GM19468 (cell line): ENCODE data around the gene CYB561D1.

Source experiments
- ATAC-seq: cut with Tn5 transposase; IDR thresholded peaks from one replicate; pipeline ENCODE4 v1.9.1; 2021; ENCODE audit warnings: mild to moderate bottlenecking, moderate library complexity, moderate number of reproducible peaks; ENCODE audit not compliant: unreplicated experiment; ENCODE audit errors: extremely low read depth

The CYB561D1 gene

DNA sequence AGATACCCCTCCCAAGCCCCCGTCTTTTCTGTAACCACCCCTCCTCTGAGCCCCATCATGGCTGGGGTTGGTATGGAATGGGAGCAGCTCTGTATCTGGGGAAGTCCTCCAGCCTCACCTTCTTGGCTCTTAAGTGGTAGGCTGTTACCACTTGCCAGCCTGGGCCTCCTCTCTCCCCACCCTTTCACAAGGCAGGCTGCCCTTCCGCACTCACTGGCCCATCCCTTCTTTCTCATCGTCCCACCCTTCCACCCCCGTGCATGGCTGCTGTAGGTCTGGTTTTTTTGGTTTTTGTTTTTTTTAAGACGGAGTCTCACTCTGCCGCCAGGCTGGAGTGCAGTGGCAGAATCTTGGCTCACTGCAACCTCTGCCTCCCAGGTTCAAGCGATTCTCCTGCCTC is 5.2 kb downstream of the CYB561D1 start:
- no peak for ATAC-seq

DNA sequence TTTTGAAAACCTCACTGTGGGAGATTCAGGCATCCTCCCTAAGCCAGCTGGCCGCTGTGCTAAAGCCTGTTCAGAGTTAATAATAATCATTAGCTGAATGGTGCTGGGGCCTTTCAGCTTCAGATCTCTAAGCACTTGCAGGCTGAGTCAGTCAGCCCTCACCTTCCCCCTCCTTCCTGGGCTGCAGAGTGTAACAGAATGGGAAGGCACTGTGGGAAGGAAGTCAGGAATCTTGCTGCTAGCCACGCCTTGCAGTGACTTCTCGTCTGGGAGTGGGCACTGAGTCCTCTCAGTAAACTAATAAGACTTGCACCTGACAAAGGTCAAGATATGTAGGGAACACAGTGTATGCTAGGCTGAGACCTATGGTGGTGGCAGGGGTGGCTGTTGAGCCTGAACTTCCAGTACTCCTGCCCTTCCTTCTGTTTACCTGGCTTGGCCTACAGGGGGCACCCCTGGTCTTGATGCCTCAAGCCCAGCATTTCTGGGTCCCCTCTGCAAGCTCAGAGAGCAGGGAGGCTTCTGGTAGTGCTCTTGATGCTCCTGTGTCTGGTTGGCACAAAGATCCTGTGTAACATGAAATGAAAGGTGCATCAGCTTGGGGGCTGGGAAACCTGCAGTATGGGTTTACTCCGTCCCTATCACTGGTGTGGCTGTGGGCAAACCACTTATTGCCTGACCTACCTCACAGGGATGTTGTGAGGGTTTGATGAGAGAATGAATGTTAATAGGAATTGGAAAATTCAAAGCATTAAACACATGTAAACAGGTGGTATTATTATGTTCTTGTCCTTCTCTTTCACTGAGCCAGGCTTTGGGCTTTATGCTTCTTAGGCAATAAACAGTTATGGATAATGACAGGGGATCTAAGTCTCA is 6.0 kb downstream of the CYB561D1 start:
- no peak for ATAC-seq

DNA sequence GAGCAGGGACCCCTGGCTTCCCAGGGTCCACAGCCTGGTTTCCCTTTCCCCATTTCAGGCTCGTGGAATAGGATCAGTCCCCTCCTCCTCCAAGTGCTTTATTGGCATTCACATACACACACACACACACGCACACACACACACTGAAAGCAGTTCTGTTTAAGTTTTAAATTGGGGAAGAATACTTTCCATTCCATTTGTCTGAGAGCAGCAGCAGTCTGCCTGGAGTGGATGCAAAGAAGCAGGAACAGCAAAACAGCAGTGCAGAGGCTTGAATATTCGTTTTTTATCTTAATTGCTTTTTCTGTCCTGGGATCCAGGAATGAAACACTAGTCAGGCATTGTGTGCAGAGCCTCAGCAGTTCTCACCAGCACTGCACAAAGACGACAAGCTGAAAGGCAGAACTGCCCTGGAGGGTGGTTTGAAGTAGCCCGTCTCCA is 7.1 kb downstream of the CYB561D1 start:
- ATAC-seq = no peak

DNA sequence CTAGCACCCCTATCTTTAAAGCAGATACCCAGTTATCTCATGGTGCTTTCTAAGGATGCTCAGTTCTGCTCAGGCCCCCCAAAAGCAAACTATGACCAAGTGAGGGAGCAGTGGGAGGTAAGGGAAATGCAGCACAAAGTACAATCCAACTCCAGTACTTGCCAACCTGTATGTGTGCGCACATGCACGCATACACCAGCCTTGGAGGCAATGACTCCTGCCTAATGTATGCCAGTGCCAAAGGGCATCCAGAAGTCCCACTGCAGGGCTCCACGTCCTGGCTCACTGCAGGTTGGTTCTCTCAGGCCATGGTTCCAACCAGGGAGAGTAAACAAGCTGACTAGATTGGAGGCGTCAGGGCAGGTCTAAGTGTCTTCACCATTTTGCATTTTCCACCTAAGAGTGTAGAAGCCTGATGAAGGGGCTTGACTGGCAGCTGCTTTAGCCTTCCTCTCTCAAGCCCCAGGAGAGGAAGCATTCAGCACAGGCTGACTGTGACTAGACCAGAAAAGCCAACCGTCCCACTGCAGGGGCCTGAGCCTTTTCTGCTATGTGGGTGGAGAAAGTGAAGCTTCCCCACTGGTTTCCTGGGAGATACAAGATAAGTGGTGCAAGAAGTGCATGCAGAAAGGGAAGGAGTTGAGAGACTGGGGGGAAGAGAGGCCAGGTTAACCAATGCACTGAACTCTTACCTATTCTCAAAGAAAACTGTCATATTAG is 7.9 kb downstream of the CYB561D1 start:
- ATAC-seq = no peak

DNA sequence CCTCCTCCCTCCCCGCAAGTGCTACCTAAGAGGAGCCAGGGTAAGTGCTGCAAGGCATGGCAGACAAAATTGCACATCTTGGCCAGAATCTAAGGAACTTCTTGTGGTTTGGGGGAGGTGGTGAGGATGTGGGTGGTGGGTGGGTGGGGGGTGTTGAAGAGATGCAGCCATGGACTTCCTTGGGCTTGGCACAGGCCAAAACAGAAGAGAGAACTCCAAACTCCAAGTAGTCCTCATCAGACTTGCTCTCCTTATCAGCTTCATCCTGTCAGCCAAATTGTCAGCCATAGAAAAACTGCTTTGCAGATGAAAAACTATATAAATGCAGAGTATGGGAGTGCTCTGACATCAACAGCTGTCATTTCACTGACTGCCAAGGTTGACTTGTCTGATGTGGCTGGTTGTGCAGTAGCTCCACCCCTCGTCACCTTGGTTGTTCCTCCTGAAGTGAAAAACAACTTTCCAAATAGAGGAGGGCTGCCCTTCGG is 8.5 kb downstream of the CYB561D1 start:
- ATAC-seq = no peak

DNA sequence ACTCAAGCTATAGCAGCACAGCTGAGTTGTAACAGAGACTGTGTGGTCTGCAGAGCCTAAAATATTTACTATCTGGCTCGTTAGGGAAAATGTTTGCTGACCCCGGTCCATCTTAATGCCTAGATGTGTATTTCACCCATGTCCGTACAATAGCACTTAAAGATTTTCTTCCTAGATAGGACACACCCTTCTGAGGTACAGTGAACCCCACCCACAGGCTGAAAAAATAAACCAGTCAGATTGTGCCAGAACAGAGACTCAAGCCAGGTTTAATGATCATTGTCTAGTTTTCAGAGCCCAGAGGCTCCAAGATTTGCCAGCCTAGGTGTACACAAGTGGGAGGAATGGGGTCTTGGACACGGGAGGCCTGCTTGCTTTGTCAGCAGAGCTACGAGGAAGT is 10.0 kb downstream of the CYB561D1 start:
- no peak for ATAC-seq

DNA sequence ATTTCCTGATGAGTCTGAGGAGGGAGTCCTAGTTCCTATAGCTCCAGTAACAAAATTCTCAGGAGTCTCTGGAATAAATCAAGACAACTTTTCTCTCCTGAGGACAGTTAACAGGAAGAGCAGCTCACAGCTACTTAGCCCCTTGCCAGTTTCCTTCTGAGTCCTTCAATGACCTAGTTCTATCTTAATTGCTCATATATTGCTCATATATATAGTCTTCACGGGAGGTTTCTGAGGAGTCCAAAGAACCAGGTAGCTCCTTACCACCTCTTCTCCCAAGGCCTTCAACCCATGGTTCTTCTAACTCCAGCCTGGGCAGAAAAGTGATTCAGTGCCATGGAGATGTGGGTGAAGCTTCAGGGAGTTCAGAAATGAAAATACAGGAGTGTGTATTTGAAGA is 11.1 kb downstream of the CYB561D1 start:
- ATAC-seq = no peak

DNA sequence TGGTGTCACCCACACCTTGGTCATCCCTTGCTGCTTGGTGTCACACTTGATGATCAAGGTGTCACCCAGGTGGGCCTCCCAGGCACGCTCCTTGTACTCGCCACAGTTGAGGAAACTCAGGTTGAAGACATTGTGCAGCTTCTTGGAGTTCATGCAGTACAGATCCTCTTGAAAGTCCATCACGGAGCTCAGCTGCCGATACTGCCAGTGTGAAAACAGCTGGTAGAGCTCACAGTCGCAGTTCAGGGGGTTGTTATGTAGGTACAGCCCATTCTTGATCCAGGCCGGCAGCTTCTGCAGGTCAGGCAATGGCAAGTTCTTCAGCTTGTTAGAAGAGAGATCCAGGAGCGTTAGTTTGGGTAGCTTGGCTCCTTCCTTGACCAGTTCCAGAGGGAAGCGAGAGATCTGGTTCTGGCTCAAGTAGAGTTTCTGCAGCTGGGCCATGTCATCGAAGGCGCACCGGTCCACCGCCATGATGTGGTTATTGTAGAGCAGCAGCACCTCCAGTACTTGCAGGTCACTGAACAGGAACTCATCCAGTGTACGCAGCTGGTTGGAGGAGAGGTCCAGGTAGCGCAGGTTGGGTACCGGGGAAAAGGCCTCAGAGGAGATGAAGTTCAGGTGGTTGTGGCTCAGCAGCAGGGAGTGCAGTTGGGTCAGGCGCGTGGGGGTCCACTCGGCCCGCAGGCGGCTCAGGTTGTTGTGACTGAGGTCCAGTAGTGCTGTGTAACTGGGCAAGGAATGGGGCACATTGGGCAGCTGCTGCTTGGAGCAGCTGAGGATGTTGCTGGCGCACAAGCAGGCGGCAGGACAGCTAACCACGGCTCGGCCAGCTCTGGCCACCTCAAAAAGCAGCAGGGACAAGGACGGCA is 14.3 kb downstream of the CYB561D1 start:
- no peak for ATAC-seq

DNA sequence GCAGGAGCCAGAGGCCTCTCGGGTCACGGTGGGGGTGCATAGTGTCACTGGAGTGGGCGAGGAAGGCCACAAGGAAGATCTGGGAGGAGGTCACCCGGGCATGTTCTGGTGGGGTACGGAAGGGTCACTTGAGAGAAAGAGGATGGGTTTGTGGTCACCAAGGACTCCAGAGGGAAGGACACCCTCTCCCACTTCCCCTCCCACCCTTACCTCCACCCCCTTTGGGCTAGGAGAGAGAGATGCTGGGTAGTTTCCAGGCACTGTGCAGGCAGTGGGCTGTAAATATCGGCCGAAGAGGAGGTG is 14.9 kb downstream of the CYB561D1 start:
- no peak for ATAC-seq

DNA sequence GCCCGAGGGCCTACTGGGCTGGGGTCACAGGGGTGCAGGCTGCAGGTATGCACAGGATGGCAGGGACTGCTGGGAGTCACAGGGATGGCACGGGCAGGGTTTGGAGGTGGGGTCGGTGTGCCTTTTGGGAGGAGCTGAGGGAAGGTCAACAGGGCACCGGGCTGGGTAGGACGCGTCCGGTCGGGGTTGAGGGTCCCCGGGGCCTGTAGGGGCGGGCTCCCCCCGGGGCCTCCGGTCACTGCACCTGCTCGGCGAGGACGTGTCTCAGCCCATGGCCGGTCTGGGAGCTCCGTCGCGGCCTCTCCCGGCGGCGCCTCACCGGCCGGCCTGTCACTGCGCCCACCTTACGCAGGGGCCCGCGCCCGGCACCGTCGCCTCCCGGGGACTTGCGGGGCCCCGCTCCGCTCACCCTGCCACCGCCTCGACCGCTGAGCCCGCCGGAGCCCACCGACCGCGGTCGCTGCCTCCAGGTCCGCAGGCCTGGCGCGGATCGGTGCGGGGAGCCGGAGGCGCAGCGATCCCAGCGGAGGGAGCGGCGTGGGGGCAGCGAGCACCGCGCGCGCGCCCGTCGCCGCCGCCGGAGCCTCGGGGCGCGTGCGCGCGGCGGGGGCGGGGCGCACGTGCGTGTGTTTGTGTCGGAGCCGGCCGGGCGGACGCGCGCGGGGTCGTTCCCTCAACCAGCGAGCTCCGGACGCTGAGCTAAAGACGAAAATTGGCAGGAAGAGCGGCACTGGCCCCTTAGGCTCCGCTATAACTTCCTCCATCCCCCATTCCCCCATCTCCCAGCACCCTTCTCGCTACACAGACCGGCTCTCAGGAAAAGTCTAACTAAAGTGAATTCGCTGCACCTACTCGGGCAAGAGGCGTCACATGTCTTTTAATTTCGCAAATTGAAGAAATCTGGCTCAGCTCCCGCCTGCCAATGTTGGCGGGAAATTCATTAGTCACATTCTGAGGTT is 15.6 kb downstream of the CYB561D1 start, which contains the start of gene AMIGO1:
Gene AMIGO1, minus strand, starts transcription at position 552 of the 959 bp plus-strand sequence. CDS start 815 bp downstream, outside the sequence.
- ATAC-seq = no peak

DNA sequence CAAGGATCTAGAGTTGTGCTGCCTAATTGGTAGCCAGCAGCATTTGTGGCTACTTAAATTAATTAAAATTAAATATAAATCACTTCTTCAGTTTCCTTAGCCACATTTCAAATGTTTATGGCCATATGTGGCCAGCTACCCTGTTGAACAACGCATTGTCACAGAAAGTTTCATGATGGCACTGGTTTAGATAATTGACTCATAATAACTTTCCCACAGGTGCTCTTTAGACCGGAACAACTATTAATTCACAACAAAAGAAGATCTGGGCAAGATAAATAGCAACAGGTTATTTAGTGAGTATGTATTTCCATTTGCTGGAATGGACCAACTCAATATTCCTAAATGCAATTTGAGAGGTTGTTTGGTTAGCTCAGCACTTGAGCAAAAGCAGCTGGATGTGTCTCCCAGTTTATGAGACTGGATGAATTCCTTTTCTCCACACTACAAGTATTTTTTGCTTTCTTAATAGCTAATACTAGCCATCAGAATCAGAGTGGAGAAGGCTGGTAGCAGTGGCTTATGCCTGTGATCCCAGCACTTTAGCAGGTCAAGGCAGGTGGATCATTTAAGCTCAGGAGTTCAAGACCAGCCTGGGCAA is 19.3 kb downstream of the CYB561D1 start:
- no peak for ATAC-seq

DNA sequence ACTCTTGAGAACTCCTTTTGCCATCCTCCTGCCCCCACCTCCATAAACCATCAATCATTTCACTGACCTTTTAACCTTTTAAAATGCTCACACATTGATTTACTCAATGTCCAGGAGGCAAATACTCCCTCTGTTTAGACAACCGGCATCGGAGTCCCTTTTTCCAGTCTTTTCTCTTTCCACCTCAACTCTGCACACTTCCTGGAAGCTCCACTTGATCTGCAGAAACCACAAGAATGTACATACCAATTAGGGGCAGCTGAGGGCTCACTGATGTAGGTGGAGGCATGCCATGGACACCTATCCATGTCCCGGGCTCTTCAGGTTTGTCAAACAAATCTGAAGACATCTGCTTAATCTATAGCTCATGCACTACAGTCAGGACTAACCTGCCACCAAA is 21.0 kb downstream of the CYB561D1 start:
- ATAC-seq = no peak

DNA sequence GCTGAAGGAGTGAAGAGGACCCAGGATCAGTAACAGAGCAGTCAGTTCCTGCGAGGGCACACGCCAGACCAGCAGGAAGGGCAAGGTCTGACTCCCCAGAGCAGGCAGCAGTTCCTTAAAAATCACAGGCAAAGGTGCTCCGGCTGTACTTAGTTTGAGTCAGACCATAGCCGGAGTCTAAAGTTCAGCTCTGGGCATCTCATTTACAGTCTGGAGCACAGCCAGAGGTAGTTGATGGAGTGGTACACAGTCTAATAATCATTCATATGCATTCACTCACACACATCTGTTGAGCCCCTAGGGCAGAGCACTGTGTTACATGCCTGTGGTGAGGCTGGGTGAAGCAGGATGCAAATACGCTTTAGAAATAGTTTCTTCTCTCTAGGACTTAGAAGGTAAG is 23.0 kb downstream of the CYB561D1 start:
- ATAC-seq = no peak

DNA sequence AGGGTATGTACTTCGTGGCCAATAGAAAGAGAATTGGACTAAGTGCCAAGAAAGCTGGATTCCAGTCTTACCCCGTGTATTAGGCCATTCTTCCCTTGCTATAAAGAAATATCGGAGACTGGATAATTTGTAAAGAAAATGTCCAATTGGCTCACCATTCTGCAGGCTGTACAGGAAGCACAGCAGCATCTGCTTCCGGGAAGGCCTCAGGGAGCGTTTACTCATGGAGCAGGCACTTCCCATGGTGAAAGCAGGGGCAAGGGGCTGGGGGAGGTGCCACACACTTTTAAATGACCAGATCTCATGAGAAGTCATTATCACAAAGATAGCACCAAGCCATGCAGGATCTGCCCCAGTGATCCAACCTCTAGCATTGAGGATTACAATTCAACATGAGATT is 23.4 kb downstream of the CYB561D1 start:
- no peak for ATAC-seq

DNA sequence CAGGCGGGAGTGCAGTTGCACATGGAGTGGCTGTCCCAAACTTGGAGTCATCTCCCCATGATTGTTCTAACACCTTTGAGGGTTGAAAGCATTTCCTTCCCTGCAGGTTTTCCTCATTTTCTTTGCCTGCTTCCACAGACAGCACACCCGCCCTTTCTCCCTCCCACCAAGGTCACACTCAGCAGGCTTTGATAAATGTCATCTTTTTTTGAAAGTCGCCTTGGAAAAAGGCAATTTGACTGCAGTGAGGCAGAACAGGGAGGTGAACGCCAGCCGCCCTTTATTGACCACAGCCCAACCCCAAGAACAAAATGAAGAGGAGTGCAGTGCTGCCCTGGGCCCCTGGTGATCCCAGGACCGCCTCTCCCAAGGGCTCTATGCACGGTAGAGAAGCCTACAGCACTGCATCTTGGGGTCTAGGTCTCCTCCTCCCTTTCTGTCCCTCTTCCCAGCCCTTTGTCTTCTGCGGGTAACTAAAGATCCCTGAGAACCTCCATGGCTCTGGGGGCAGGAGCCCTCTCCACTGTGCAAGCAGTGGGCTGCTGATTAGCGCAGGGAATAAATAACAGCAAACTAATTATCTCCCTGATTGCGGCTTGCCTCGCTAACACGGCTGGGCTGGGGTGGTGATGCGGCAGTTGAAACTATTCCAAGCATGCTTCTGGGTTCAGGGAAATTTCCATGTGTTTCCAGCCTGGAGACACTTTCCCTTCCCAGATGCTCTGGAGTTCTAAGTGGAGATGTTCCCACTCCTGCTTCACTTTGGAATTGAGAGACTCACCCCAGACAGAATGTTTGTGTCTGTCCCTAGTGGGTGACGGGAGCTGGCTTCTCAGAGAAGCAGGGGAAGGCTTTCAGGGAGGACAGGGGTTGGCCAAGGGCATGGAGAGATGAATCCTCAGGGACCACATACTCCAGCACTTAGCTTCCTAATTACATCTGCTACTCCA is 27.4 kb downstream of the CYB561D1 start:
- no peak for ATAC-seq

DNA sequence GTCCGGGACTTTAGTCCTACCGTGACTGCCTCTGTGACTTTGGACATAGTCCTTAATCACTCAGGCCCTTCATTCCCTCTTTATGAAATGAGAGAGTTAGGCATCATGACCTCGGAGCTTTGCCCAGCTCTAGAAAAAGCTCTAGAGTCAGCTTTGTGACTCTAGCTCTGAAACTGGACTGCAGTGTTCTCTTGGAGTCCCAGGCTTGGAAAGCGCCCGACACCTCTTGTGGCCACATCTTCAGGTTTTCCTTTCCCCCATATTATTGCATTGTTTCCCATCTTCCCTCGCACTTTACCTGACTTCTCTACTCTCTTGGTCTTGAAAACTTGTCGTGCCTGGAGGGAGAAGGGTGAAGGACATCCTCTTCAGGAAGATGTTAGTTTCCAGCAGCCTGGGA is 28.1 kb downstream of the CYB561D1 start:
- no peak for ATAC-seq

DNA sequence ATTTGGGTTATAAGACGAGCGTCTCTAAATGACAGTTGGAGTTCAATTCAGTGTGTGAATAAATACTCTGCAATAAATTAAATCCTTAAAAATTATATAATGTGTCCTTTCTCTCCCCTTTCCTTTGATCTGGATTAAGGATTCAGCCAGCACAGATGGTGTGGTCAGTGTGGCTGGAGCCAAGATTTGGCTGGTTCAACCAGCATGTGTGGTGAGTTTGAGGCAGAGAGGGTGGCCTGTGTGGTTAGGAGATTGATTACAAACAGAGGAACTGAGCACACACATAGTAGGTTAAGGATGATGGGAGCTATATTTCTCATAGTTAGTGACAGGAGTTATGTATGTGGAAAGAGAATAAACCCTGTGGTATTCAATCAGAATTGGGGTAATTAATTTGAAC is 29.8 kb downstream of the CYB561D1 start:
- no peak for ATAC-seq
